Measurements from ENCODE around the gene DOK6.

DNA sequence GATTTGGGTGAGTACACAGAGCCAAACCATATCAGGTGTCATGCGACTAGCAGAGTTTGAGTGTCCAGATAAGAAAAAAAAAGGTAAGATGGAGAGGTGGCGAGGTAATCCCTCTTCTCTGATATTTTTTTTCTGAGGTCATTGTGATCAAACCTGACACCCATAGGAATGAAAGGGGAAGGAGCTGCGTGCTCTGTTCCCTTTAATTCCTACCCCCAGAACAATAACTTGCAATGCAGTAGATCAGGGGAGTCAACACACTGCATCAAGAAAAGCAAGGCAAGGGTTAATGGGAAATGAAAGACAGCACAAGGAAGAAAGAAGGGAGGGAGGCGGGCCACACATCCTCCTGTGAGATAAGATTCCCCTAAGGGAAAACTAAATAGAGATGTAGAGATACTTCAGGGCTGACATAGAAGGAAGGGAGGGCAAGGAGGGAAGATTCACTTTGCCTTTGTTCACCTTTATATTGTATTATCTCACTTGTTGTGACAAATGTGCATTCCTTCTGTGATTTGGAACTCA is 414.2 kb downstream of the DOK6 start:
- TF ChIP-seq, protein P1, sequence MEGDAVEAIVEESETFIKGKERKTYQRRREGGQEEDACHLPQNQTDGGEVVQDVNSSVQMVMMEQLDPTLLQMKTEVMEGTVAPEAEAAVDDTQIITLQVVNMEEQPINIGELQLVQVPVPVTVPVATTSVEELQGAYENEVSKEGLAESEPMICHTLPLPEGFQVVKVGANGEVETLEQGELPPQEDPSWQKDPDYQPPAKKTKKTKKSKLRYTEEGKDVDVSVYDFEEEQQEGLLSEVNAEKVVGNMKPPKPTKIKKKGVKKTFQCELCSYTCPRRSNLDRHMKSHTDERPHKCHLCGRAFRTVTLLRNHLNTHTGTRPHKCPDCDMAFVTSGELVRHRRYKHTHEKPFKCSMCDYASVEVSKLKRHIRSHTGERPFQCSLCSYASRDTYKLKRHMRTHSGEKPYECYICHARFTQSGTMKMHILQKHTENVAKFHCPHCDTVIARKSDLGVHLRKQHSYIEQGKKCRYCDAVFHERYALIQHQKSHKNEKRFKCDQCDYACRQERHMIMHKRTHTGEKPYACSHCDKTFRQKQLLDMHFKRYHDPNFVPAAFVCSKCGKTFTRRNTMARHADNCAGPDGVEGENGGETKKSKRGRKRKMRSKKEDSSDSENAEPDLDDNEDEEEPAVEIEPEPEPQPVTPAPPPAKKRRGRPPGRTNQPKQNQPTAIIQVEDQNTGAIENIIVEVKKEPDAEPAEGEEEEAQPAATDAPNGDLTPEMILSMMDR (IDR thresholded peaks at IDR 0.05; ENCODE audit: low read depth, low read length): no peak
- TF ChIP-seq EZH2phosphoT487 (IDR thresholded peaks at IDR 0.05; ENCODE audit: low read depth): no peak

Measured in OCI-LY3 (cell line).